ENCODE measurements around the gene VPS13D.

Gene VPS13D

GRCh38 chr1:12416101-12416500 is 186.3 kb downstream of the VPS13D start:
- no peak for ATAC-seq (ENCODE audit: low read depth)
- Mint-ChIP-seq H3K4me3 (no peak overlapping the region), H3K4me1 (peaks cover 4% of the 10 kb centered on the region), H3K27me3 (no peaks in the 10 kb centered on the region), H3K27ac (no peak overlapping the region), H3K9me3 (no peaks in the 10 kb centered on the region), H3K36me3 (peaks cover 42% of the 10 kb centered on the region)
- no peak for DNase-seq (ENCODE audit: low spot score in 2 of 2)

- Mint-ChIP-seq H3K36me3 (peaks cover 42% of the 10 kb centered on the region), H3K27me3 (no peaks in the 10 kb centered on the region)
- no peak for ATAC-seq (ENCODE audit: low read depth)
Measured at GRCh38 chr1:12416744-12417143, 186.9 kb downstream of the VPS13D start.

GRCh38 chr1:12417389-12417788 is 187.6 kb downstream of the VPS13D start:
- Mint-ChIP-seq H3K36me3 (peaks cover 37% of the 10 kb centered on the region), H3K27me3 (no peaks in the 10 kb centered on the region), H3K4me1 (peaks cover 4% of the 10 kb centered on the region), H3K4me3 (no peak overlapping the region), H3K27ac (no peak overlapping the region), H3K9me3 (no peaks in the 10 kb centered on the region)
- DNase-seq (ENCODE audit: low spot score in 2 of 2), result no peak
- no peak for ATAC-seq (ENCODE audit: low read depth)

More at GRCh38 chr1:12416744-12417143, 186.9 kb downstream of the VPS13D start:
- Mint-ChIP-seq H3K9me3 (no peaks in the 10 kb centered on the region), H3K27ac (no peak overlapping the region), H3K4me3 (no peak overlapping the region), H3K4me1 (peaks cover 4% of the 10 kb centered on the region)
- DNase-seq (ENCODE audit: low spot score in 2 of 2), result no peak

- ATAC-seq (ENCODE audit: low read depth), result no peak
- Mint-ChIP-seq H3K4me3 (no peak overlapping the region), H3K9me3 (no peaks in the 10 kb centered on the region), H3K27ac (no peak overlapping the region), H3K36me3 (peaks cover 29% of the 10 kb centered on the region), H3K27me3 (no peaks in the 10 kb centered on the region), H3K4me1 (peaks cover 2% of the 10 kb centered on the region)
- no peak for DNase-seq (ENCODE audit: low spot score in 2 of 2)
Measured at GRCh38 chr1:12420171-12420570, 190.3 kb downstream of the VPS13D start.

GRCh38 chr1:12422488-12422887 is 192.7 kb downstream of the VPS13D start:
- ATAC-seq (ENCODE audit: low read depth), result no peak
- Mint-ChIP-seq H3K4me1 (no peaks in the 10 kb centered on the region), H3K9me3 (no peaks in the 10 kb centered on the region), H3K27ac (no peak overlapping the region), H3K4me3 (no peak overlapping the region), H3K36me3 (peaks cover 22% of the 10 kb centered on the region), H3K27me3 (no peaks in the 10 kb centered on the region)
- DNase-seq (ENCODE audit: low spot score in 2 of 2), result no peak

- no peak overlapping the region for H3K27ac Mint-ChIP-seq
- H3K4me3 Mint-ChIP-seq, result no peak overlapping the region
Measured at GRCh38 chr1:12424087-12424529, 194.3 kb downstream of the VPS13D start.

GRCh38 chr1:12424793-12425192 is 195.0 kb downstream of the VPS13D start:
- H3K27ac Mint-ChIP-seq, result no peak overlapping the region
- DNase-seq (ENCODE audit: low spot score in 2 of 2), result no peak
- ATAC-seq (ENCODE audit: low read depth), result no peak
- no peaks in the 10 kb centered on the region for H3K27me3 Mint-ChIP-seq
- H3K4me1 Mint-ChIP-seq, result no peaks in the 10 kb centered on the region
- peaks cover 21% of the 10 kb centered on the region for H3K36me3 Mint-ChIP-seq
- H3K9me3 Mint-ChIP-seq, result no peaks in the 10 kb centered on the region
- H3K4me3 Mint-ChIP-seq, result no peak overlapping the region

More at GRCh38 chr1:12424087-12424529, 194.3 kb downstream of the VPS13D start:
- H3K4me1 Mint-ChIP-seq, result no peaks in the 10 kb centered on the region
- no peaks in the 10 kb centered on the region for H3K27me3 Mint-ChIP-seq
- H3K36me3 Mint-ChIP-seq, result peaks cover 21% of the 10 kb centered on the region
- ATAC-seq (ENCODE audit: low read depth) (no peak), DNase-seq (ENCODE audit: low spot score in 2 of 2) (no peak)
- no peaks in the 10 kb centered on the region for H3K9me3 Mint-ChIP-seq

- ATAC-seq (ENCODE audit: low read depth) (no peak), DNase-seq (ENCODE audit: low spot score in 2 of 2) (no peak)
- Mint-ChIP-seq H3K4me1 (no peaks in the 10 kb centered on the region), H3K27me3 (no peaks in the 10 kb centered on the region), H3K36me3 (peaks cover 20% of the 10 kb centered on the region), H3K4me3 (no peak overlapping the region), H3K9me3 (no peaks in the 10 kb centered on the region), H3K27ac (no peak overlapping the region)
Measured at GRCh38 chr1:12426030-12426429, 196.2 kb downstream of the VPS13D start.

- DNase-seq (ENCODE audit: low spot score in 2 of 2), result no peak
- Mint-ChIP-seq H3K27ac (no peak overlapping the region), H3K36me3 (peaks cover 14% of the 10 kb centered on the region), H3K27me3 (no peaks in the 10 kb centered on the region), H3K4me3 (no peak overlapping the region), H3K4me1 (peaks cover 1% of the 10 kb centered on the region), H3K9me3 (no peaks in the 10 kb centered on the region)
- no peak for ATAC-seq (ENCODE audit: low read depth)
Measured at GRCh38 chr1:12428334-12428733, 198.5 kb downstream of the VPS13D start.

- no peak overlapping the region for H3K27ac Mint-ChIP-seq
- no peaks in the 10 kb centered on the region for H3K9me3 Mint-ChIP-seq
- peaks cover 16% of the 10 kb centered on the region for H3K4me1 Mint-ChIP-seq
- ATAC-seq (ENCODE audit: low read depth) (no peak), DNase-seq (ENCODE audit: low spot score in 2 of 2) (no peak)
- H3K36me3 Mint-ChIP-seq, result peaks cover 18% of the 10 kb centered on the region
- H3K27me3 Mint-ChIP-seq, result no peaks in the 10 kb centered on the region
- H3K4me3 Mint-ChIP-seq, result no peak overlapping the region
Measured at GRCh38 chr1:12430525-12430924, 200.7 kb downstream of the VPS13D start.

GRCh38 chr1:12432897-12433296 is 203.1 kb downstream of the VPS13D start:
- Mint-ChIP-seq H3K9me3 (no peaks in the 10 kb centered on the region), H3K36me3 (peaks cover 20% of the 10 kb centered on the region), H3K4me1 (peaks cover 24% of the 10 kb centered on the region), H3K4me3 (no peak overlapping the region), H3K27me3 (no peaks in the 10 kb centered on the region), H3K27ac (peak overlapping the region; percentile 24)
- ATAC-seq (ENCODE audit: low read depth), result no peak
- no peak for DNase-seq (ENCODE audit: low spot score in 2 of 2)

GRCh38 chr1:12433323-12434053 is 203.7 kb downstream of the VPS13D start:
- Mint-ChIP-seq H3K9me3 (no peaks in the 10 kb centered on the region), H3K27ac (peak overlapping the region; percentile 87), H3K4me1 (peaks cover 26% of the 10 kb centered on the region), H3K4me3 (no peak overlapping the region), H3K27me3 (no peaks in the 10 kb centered on the region), H3K36me3 (peaks cover 22% of the 10 kb centered on the region)
- no peak for ATAC-seq (ENCODE audit: low read depth)
- no peak for DNase-seq (ENCODE audit: low spot score in 2 of 2)

GRCh38 chr1:12434174-12434573 is 204.3 kb downstream of the VPS13D start:
- Mint-ChIP-seq H3K27ac (peak overlapping the region; percentile 87), H3K27me3 (no peaks in the 10 kb centered on the region), H3K36me3 (peaks cover 25% of the 10 kb centered on the region), H3K4me1 (peaks cover 26% of the 10 kb centered on the region), H3K4me3 (no peak overlapping the region), H3K9me3 (no peaks in the 10 kb centered on the region)
- ATAC-seq (ENCODE audit: low read depth) (no peak), DNase-seq (ENCODE audit: low spot score in 2 of 2) (no peak)

GRCh38 chr1:12434686-12435085 is 204.9 kb downstream of the VPS13D start:
- no peaks in the 10 kb centered on the region for H3K27me3 Mint-ChIP-seq
- peaks cover 26% of the 10 kb centered on the region for H3K4me1 Mint-ChIP-seq
- H3K4me3 Mint-ChIP-seq, result no peak overlapping the region
- peak overlapping the region; percentile 87 for H3K27ac Mint-ChIP-seq
- no peak for ATAC-seq (ENCODE audit: low read depth)
- H3K9me3 Mint-ChIP-seq, result no peaks in the 10 kb centered on the region
- DNase-seq (ENCODE audit: low spot score in 2 of 2), result no peak
- peaks cover 29% of the 10 kb centered on the region for H3K36me3 Mint-ChIP-seq

Measured in memory B cell (primary cell).